Astrocyte of the spinal cord (primary cell): ENCODE measurements around the gene CA11.
A peak's percentile ranks its signal among the peaks of the same experiment; 100 is the strongest.
"Not testable (repeated sequence)": the region's sequence is repeated elsewhere in the genome, so short reads cannot be mapped to it uniquely, and the experiment has no call there.

Experiments used
- DNase-seq: peaks from one replicate; pipeline ENCODE4 v3.0.0; 2011; ENCODE audit warnings: low read depth, low spot score
- H3K4me3 ChIP-seq: 2 replicates; pipeline ENCODE4 v1.5.1; 2011; ENCODE audit warnings: low read depth, mild to moderate bottlenecking, low read length, moderate library complexity
- in situ Hi-C: cut with HindIII; loops from 2 replicates; pipeline ENCODE4 v1.10.0; 2017; ENCODE audit warnings: low sequenced_read_pairs
- TF ChIP-seq, protein P1 (sequence below): IDR thresholded peaks from 2 replicates; pipeline ENCODE4 v1.5.1; 2012; ENCODE audit warnings: low read depth, mild to moderate bottlenecking, low read length, inconsistent platforms

CA11 gene

DNA sequence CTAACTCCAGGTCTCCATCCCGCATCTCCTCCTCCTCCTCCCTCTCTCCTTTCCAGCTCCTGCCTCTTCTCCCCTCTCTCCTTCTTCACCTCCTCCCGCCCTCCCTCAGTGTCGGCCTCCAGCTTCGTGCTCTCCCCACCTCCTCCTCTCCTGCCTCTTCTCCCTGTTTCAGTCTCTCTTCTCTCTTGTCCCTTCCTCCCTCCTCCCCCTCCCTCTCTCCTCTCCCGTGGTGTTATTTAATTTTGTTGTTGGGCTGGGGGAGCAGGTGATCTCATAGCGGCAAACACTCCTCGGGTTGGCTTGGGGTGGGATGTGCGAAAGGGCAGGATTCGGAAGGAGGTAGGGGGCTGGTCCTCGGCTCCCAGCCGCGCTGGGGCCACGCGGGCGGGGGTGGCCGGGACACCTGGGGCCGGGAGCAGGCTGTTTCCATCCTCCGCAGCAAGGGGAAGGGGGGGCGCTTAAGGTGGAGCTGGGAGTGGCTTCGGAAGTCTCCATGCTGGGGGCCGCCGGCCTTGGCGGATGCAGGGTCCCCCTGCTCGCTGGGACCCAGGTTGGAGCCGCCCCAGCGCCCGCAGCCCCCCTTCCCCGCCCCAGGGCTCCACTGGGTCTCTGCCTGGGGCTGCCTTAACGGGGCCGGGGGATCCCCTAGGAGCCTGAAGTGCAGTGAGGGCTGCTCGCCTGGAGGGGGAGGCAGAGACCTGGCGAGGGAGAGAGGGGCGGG, at the start of gene CA11:
Gene CA11, minus strand, starts transcription at position 187 of the 721 bp plus-strand sequence. CDS start 555 bp downstream, outside the sequence.
- H3K4me3 ChIP-seq: peak within 1 kb of the TSS; percentile 42
- in situ Hi-C loops: no loop called here
- TF ChIP-seq, protein P1, sequence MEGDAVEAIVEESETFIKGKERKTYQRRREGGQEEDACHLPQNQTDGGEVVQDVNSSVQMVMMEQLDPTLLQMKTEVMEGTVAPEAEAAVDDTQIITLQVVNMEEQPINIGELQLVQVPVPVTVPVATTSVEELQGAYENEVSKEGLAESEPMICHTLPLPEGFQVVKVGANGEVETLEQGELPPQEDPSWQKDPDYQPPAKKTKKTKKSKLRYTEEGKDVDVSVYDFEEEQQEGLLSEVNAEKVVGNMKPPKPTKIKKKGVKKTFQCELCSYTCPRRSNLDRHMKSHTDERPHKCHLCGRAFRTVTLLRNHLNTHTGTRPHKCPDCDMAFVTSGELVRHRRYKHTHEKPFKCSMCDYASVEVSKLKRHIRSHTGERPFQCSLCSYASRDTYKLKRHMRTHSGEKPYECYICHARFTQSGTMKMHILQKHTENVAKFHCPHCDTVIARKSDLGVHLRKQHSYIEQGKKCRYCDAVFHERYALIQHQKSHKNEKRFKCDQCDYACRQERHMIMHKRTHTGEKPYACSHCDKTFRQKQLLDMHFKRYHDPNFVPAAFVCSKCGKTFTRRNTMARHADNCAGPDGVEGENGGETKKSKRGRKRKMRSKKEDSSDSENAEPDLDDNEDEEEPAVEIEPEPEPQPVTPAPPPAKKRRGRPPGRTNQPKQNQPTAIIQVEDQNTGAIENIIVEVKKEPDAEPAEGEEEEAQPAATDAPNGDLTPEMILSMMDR: peak; percentile 88
- peak; percentile 80 for DNase-seq

DNA sequence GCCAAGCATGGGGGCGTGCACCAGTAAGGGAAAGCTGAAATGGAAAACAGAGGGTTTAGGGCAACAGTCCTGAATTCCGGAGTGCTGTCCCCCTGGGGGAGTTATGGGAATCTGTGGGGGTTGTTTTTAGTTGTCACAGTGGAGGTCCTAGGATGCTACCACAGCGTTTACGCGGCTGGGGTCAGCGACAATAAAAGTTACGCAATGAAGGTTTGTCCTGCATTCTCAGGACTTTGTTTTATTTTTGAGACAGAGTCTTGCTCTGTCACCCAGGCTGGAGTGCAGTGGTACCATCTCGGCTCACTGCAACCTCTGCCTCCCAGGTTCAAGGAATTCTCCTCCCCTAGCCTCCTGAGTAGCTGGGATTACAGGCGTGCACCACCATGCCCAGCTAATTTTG, 47.6 kb upstream of the CA11 start:
- DNase-seq, H3K4me3 ChIP-seq, in situ Hi-C loops: not testable (repeated sequence)

DNA sequence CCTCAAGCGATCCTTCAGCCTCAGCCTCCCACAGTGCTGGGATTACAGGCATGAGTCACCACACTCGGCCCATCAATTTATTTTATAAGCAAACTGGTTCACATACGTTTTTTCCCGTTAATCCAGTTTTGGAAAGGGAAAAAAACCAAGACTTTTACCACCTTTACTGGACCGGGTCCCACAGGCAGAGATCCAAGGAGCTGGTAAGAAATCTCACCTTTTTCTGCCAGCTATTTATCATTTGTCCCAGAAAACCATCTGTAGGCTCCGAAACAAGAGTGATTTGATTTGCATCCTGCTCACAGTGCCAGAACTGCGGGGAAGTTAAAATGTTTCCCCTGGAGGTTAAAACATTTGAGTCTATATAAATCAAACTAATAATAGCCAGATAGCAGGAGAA, 43.5 kb upstream of the CA11 start:
- TF ChIP-seq, protein P1: no peak
- in situ Hi-C loops: no loop called here
- DNase-seq: no peak
- H3K4me3 ChIP-seq: no peak overlapping the region

DNA sequence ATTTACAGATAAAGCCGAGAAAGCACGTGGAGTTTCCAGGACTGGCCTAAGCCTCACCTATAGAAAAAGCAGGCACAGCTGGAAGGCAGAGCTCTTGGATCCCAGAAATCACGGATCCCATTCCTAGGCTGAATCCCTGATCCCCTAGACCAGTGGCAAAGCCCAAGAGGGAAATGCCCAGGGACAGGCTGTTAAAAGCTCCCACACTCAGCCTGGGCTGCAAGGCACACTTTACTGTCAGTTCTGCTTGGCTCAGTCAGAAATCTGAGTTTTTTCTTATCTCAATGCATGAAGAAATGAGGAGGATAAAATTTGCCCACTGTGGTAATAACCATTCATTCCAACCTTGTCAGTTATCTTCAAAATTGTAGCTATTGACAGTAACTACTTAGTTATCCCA, 41.8 kb upstream of the CA11 start:
- in situ Hi-C loops: no loop called here
- no peak for DNase-seq
- H3K4me3 ChIP-seq: no peak overlapping the region
- TF ChIP-seq, protein P1: no peak

DNA sequence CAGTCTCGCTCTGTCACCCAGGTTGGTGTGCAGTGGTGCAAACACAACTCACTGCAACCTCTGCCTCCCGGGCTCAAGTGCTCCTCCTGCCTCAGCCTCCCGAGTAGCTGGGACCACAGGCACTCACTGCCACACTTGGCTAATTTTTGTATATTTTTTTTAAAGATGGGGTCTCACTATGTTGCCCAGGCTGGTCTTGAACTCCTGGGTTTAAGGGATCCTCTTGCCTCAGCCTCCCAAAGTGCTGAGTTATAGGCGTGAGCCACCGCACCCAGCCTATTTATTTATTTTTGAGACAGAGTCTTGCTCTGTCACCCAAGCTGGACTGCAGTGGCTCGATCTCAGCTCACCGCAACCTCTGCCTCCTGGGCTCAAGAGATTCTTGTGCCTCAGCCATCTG, 40.6 kb upstream of the CA11 start:
- H3K4me3 ChIP-seq, DNase-seq, in situ Hi-C loops: not testable (repeated sequence)

DNA sequence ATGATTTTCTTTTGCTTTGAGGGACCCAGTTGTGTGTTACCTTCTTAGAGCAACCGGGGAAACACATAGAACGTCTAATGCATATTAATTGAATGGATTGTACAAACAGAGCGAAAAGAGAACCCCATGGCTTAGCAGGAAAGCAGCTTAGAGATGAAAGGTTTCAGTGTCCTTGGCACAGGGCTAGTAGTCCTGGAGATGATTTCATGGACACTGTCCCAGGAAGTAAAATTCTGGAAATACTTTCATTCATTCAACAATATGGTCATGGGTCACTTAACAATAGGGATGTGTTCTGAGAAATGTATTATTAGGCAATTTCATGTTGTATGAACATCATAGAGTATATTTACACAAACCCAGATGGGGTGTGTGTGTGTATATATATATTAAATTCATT, 40.1 kb upstream of the CA11 start:
- no peak overlapping the region for H3K4me3 ChIP-seq
- TF ChIP-seq, protein P1: no peak
- DNase-seq: no peak
- in situ Hi-C loops: no loop called here

DNA sequence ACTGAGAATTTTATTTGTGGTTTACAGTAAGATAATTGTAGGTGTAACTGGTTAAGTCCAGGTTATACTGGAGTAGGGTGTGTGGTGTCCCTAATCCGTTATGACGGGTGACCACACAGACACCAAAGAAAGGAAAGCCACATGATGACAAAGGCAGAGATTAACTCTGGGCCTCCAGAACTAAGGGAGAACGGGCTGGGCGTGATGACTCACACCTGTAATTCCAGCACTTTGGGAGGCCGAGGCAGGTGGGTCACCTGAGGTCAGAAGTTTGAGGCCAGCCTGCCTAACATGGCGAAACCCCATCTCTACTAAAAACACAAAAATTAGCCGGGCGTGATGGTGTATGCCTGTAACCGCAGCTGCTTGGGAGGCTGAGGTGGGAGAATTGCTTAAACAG, 39.6 kb upstream of the CA11 start:
- no peak overlapping the region for H3K4me3 ChIP-seq
- in situ Hi-C loops: no loop called here
- TF ChIP-seq, protein P1: no peak
- no peak for DNase-seq

DNA sequence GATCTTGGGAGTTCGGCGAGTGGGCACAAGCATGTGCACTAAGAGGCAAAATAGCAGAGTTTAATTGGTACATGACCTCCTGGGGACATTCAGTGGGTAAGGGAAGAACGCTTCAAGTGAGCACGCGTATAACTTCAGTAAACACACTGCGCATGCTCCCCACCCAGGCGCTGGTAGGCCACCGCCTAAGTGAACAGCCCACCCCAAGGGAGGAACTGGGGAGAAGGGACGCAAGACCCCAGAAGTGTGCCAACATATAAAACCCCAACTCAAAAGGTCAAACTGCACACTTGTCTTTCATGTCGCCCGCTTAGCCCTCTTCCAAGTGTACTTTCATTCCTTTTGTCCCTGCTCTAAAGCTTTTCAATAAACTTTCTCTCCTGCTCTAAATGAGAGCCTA, 37.4 kb upstream of the CA11 start:
- H3K4me3 ChIP-seq: peak overlapping the region; percentile 18
- peak; percentile 62 for DNase-seq
- in situ Hi-C loops: no loop called here
- TF ChIP-seq, protein P1: no peak
